ENCODE results near the gene SPATA46. TPM values are rescaled to one million over a fixed set of nuclear protein-coding genes. Genes with fewer than 3 reads are reported as not detected.
A peak's percentile ranks its signal among the peaks of the same experiment; 100 is the strongest.
"Not testable (repeated sequence)": the region's sequence is repeated elsewhere in the genome, so short reads cannot be mapped to it uniquely, and the experiment has no call there.

The SPATA46 gene
- total and polyA plus RNA-seq, 2 donors from 2014 or later: not detected

- no peak for TF ChIP-seq CTCF (IDR thresholded peaks at IDR 0.05; ENCODE audit: borderline replicate concordance, extremely low read depth, insufficient read depth)
- peak overlapping the region in 1 of 2 donors; percentile 17 for H3K27ac ChIP-seq (ENCODE audit: low read depth in 2 of 2, low read length in 2 of 2)
- intact Hi-C loops (cut with DNase I): no loop called here
- no peaks in the 10 kb centered on the region for H3K4me1 ChIP-seq (ENCODE audit: control insufficient read depth in 2 of 3, insufficient read depth in 2 of 3, low read depth in 1 of 3, low read length in 3 of 3)
- FAIRE-seq (no peak), DNase-seq (no peak)
- H3K9me3 ChIP-seq (ENCODE audit: control insufficient read depth in 2 of 3, insufficient read depth in 1 of 3, low read length in 3 of 3): peaks cover 0 to 4% (median under 1%) of the 10 kb centered on the region in 3 donors
- H3K27me3 ChIP-seq (ENCODE audit: control insufficient read depth, insufficient read depth, low read length): no peaks in the 10 kb centered on the region
- H3K4me3 ChIP-seq (ENCODE audit: low read length in 3 of 3): no peak overlapping the region
- no peak overlapping the region for H3K9ac ChIP-seq (ENCODE audit: low read length in 3 of 3)
- no peaks in the 10 kb centered on the region for H3K36me3 ChIP-seq (ENCODE audit: control insufficient read depth in 2 of 3, insufficient read depth in 3 of 3, low read length in 3 of 3)
Measured at GRCh38 chr1:162420120-162420519, 43.5 kb upstream of the SPATA46 start.

DNA sequence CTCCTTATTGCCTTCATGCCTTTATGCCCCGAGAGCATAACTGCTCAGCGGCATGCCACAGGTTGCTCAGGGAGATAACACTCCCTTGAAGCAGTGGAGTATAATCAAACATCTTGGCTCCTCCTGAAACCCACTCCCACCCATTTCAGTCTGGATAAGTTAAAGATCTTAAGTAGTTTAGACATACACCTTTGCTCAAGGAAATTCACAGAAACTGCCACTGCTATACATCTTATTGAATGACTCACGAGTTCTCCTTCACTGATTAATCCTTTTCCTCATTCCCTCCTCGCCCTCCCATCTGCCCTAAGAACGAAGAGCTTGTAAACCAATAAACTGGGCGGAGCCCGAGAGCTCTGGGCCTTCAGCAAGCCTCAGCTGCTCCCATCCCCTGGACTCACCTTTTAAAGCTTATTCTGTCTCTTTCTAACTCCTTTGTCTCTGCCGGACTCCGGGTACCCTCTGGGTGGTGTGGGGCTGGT lies 42.8 kb upstream of the SPATA46 start:
- H3K27ac ChIP-seq (ENCODE audit: low read depth in 2 of 2, low read length in 2 of 2); H3K4me3 ChIP-seq (ENCODE audit: low read length in 3 of 3); H3K9me3 ChIP-seq (ENCODE audit: control insufficient read depth in 2 of 3, insufficient read depth in 1 of 3, low read length in 3 of 3); intact Hi-C loops (cut with DNase I); FAIRE-seq; H3K36me3 ChIP-seq (ENCODE audit: control insufficient read depth in 2 of 3, insufficient read depth in 3 of 3, low read length in 3 of 3); H3K4me1 ChIP-seq (ENCODE audit: control insufficient read depth in 2 of 3, insufficient read depth in 2 of 3, low read depth in 1 of 3, low read length in 3 of 3); H3K27me3 ChIP-seq (ENCODE audit: control insufficient read depth, insufficient read depth, low read length); DNase-seq; H3K9ac ChIP-seq (ENCODE audit: low read length in 3 of 3): not testable (repeated sequence)

- H3K4me1 ChIP-seq (ENCODE audit: control insufficient read depth in 2 of 3, insufficient read depth in 2 of 3, low read depth in 1 of 3, low read length in 3 of 3); FAIRE-seq; DNase-seq; H3K27me3 ChIP-seq (ENCODE audit: control insufficient read depth, insufficient read depth, low read length); H3K36me3 ChIP-seq (ENCODE audit: control insufficient read depth in 2 of 3, insufficient read depth in 3 of 3, low read length in 3 of 3); H3K9ac ChIP-seq (ENCODE audit: low read length in 3 of 3); H3K4me3 ChIP-seq (ENCODE audit: low read length in 3 of 3); H3K27ac ChIP-seq (ENCODE audit: low read depth in 2 of 2, low read length in 2 of 2); intact Hi-C loops (cut with DNase I); H3K9me3 ChIP-seq (ENCODE audit: control insufficient read depth in 2 of 3, insufficient read depth in 1 of 3, low read length in 3 of 3): not testable (repeated sequence)
Measured at GRCh38 chr1:162418584-162418983, 41.9 kb upstream of the SPATA46 start.

- intact Hi-C loops (cut with DNase I): no loop called here
- H3K27ac ChIP-seq (ENCODE audit: low read depth in 2 of 2, low read length in 2 of 2): no peak overlapping the region
- no peaks in the 10 kb centered on the region for H3K36me3 ChIP-seq (ENCODE audit: control insufficient read depth in 2 of 3, insufficient read depth in 3 of 3, low read length in 3 of 3)
- H3K9me3 ChIP-seq (ENCODE audit: control insufficient read depth in 2 of 3, insufficient read depth in 1 of 3, low read length in 3 of 3): peaks cover 0 to 3% (median 2%) of the 10 kb centered on the region in 3 donors
- DNase-seq: no peak
- H3K4me1 ChIP-seq (ENCODE audit: control insufficient read depth in 2 of 3, insufficient read depth in 2 of 3, low read depth in 1 of 3, low read length in 3 of 3): no peaks in the 10 kb centered on the region
- H3K27me3 ChIP-seq (ENCODE audit: control insufficient read depth, insufficient read depth, low read length): no peaks in the 10 kb centered on the region
- no peak overlapping the region for H3K9ac ChIP-seq (ENCODE audit: low read length in 3 of 3)
- H3K4me3 ChIP-seq (ENCODE audit: low read length in 3 of 3): no peak overlapping the region
- no peak for TF ChIP-seq CTCF (IDR thresholded peaks at IDR 0.05; ENCODE audit: borderline replicate concordance, extremely low read depth, insufficient read depth)
- FAIRE-seq: no peak
Measured at GRCh38 chr1:162417650-162418049, 41.0 kb upstream of the SPATA46 start.
